CD4-positive, alpha-beta T cell treated with Interleukin-4 for 4 hours (primary cell): ENCODE measurements around the gene NTSR1.
"Not testable (repeated sequence)": the region's sequence is repeated elsewhere in the genome, so short reads cannot be mapped to it uniquely, and the experiment has no call there.

Experiments
- DNase-seq: peaks from one replicate; pipeline ENCODE4 v3.0.0-alpha.2; 2020

The NTSR1 gene

DNA sequence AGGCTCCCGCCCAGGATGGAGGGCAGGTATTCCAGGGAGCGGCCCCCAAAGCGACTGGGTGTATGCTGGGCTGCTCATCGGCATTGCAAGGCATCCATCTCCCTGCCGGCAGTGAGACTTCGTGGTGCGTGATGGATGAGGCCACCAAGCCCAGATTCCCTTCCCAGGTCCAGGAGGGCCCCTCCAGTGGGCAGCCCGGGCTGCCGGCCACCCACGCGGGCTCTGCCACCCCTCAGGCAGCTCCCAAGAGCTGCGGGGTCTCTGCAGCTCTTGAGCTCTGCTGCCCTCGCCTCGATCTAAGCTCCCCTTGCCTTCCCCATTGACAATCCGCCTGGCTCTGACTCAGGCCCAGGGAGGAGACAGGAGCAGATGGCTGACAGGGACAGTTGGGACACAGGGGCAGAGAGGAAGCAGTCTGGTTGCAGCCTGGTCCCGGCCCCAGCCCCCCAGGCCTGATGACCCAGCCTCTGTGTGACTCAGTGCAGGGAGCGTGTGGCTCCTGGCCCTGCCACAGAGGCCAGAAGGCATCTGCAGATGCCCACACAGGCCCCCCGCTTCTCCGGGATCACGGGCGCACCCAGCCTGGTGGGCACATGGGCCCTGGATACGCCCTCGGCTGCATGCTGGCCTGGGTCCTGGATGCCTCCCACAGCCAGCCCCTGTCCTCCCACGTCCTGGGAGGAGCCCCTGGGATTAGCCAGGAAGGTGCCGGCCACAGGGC is 33.3 kb upstream of the NTSR1 start:
- no peak for DNase-seq

DNA sequence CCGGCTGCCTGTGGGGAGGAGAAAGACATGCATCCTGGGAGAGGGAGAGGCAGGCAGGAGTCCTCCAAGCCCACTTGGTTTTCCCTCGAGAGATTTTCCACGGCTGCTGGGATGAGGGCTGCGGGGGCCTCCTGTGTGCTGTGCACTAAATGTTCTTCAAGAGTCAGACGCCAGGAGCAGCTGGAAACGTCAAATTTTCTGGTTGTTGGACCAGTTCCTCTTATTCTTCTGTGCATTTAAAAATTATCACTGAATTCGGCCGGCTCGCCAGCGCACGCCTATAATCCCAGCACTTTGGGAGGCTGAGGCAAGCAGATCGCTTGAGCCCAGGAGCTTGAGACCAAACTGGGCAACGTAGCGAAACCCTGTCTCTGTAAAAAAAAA is 32.8 kb upstream of the NTSR1 start:
- DNase-seq: no peak

DNA sequence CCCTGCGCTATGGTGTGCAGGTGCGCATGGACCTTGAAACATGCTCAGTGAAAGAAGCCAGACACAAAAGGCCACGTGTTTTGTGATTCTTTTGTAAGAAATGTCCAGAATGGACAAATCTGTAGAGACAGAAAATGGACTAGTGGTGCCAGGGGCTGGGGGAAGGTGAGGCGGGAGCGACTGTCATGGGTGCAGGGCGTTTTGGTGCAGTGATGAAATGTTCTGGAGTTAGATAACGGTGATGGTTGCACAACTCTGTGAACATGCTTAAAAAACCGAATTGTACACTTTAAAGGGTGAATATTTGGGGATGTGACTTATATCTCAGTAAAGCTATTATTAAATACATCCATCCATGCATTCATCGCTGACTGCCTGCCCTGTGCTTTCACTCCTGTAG is 31.7 kb upstream of the NTSR1 start:
- DNase-seq: no peak

DNA sequence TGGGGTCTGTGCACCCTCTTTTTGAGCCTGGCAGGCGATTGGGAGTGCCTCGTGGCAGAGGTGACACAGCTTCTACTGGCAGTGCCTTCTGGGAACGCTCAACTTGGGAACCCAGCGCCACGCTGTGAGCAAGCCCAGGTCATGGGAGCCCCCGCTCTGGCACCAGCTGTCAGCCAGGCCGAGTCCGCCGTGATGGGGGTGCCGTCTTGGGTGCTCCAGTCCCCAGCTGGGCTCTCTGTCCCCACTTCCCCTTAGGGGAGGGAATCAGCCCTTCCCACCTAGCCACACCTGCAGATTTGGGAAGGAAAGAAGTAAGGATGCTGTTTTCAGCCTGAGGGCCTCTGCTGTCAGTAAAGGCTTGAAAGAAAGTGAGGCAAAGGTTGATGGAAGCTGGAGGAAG is 31.0 kb upstream of the NTSR1 start:
- no peak for DNase-seq

DNA sequence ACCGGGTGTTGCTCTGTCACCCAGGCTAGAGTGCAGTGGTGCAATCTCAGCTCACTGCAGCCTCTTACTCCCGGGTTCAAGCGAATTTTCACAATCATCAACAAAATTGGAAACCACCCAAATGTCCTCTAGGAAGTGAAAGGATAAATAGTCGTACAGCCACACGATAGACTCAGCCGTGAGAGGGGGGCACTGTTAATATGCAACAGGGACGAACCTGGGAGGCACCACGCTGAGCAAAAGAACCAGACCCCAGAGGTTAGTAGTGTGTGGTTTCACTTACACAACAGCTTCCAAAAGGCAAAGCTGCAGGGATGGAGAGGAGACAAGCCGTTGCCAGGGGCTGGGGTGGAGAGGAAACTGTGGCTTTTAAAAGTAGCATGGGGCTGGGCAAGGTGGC is 30.1 kb upstream of the NTSR1 start:
- no peak for DNase-seq

DNA sequence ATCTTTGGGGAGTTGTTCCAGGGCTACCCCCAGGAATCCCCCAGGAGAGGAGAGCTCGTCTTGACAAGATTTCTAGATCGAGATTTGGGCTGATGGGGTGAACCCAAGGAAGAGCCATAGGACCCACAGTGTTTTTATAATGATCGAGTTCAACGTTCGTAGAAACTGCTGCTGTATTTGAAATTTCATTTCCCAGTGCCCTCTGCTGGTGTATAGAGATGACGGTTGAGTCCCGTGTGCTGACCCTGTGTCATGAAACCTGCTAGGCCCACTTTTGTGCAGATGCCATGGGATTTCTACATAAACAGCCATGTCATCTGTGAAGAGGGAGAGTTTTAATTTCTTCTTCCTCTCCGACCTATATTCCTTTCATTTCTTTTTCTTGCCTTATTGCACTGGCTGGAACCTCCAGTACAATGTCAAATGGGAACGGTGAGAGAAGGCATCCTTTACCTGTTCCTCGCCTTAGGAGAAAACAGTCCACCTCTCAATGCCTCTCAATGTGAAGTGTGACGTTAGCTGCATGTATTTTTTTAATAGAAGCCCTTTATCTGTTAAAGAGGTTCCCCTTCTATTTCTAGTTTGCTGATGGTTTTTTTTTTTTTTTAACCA is 28.6 kb upstream of the NTSR1 start:
- DNase-seq: no peak

DNA sequence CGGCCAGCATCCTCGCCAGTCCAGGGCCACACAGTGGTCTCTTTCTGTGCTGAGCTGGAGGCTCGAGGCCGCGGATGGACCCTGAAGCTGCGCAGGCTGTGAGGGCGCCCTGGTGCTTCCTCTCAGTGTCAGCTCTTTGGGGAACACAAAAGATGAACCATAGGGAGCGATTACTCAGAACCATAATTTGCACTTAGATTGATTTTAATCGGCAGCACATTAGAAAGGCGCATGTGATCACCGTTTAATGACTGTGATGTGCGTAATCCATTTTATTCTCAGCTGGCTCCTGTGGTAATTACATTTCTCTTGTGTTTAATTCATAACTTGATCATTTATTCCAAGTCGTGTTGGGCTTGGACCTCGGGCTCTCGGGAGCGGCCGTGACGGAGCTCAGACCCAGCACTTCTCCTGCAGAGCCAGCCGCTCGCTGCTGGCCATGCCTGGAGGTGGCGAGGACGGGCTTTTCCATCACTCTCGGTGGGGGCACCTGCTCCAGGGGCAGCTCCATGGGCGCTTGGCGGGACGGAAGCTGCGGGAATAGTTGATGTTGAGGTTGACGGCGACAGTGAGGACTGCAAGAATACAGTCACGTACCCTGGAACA is 25.6 kb upstream of the NTSR1 start:
- DNase-seq: no peak

DNA sequence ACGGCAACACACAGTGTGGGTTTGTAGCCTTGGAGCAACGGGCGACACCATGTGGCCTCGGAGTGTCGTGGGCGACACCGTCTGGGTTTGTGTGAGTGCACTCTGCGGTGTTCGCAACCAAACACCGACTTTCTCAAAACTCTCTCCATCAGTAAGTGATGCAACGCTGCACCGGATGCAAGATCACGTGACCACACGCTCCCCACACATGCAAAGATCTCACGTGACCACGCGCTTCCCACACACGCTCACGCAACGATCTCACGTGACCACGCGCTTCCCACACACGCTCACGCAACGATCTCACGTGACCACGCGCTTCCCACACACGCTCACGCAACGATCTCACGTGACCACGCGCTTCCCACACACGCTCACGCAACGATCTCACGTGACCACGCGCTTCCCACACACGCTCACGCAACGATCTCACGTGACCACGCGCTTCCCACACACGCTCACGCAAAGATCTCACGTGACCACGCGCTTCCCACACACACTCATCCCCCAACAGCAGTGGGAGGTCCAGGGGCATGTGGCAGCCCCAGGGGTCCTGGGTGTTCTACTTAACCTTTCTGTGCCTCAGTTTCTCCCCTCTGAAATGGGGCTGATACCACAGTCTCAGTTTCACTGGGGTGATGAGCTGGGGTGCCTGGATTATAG is 24.8 kb upstream of the NTSR1 start:
- DNase-seq: not testable (repeated sequence)

DNA sequence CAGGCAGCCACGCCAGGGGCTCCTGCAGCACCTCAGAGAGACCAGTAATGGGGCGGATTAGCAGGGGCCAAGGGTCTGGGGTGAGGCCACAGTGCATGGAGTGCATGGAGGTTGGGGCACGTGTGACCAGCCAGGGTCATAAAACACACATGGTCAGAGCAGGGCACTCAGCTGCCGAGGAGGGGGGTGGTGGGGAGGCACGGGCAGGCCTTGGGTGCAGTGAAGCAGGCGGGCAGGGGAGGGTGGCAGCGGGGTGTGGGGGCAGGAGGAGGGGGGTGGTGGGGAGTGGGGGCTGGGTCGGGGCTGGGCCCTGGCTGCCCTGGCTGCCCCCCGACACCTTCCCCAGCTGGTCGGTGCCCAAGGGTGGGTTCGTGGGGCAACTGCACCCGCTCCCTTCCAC is 23.7 kb upstream of the NTSR1 start:
- DNase-seq: no peak

DNA sequence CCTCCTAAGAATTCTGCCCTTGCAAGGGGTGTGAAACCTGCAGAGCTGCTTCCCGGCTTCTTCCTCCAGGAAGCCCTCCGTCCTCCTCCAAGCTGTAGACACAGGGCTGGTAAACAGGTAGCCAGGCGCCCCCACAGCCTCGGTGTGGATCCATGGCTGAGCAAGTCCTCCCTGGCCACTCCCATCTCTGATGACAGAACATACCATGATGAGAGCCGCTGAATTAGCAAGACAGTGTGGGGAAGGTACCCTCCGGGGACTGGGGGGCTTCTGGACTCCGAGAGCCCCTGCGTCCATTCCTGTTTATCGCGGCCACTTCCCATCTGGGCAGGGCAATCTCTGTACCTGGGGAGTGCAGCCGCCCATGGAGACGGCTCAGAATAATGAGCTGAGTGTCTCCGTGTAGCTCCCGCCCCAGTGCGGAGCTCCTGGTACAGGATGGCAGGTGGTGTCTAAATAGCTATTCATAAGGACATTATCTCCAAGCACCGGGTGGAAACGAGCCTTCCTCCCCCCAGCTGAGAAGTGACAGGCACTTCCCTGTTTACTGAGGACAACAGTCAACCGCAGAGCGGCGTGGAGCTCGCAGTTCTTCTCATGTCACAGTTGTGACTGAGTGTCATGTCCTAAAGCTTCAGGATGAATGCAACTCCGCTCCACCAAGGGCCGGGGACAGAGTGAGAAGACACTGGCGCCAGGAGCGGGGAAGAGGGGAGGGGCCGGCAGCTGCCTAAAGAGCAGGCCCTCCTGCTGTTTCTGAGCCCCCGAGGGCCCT is 22.7 kb upstream of the NTSR1 start:
- DNase-seq: peak; percentile 2

DNA sequence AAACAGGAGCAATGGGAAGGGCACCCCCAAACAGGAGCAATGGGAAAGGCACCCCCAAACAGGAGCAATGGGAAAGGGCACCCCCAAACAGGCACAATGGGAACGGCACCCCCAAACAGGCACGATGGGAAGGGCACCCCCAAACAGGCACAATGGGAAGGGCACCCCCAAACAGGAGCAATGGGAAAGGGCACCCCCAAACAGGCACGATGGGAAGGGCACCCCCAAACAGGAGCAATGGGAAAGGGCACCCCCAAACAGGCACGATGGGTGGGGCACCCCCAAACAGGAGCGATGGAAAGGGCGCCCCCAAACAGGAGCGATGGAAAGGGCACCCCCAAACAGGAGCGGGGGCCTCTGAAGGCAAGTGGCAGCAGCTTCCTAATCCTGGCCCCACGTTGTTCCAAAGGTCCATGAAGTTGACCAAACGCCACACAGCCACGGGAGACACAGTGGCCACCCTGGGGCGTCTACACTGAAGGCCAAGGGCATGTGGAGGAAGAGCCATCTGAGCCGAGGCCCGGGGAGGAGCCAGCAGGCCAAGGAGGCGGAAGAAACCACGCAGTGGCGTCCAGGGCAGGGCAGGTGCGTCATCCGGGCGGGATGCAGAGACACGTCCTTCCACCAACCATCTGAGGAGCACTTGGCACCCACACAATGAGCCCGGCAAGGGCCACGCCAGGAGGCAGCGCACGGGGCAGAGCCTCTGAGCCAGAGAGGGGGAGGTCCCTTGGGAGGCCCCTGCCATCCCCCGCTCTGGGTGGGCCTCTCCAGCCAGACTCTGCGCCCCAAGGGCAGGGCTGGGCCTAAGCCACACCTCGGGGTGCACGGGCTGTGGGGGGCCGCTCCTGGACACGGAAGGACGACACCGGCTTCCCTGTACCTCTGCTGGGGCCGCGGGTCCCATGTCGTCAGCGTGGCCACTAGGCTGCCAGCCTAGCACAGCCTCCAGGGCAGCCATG is 21.5 kb upstream of the NTSR1 start:
- DNase-seq: no peak

DNA sequence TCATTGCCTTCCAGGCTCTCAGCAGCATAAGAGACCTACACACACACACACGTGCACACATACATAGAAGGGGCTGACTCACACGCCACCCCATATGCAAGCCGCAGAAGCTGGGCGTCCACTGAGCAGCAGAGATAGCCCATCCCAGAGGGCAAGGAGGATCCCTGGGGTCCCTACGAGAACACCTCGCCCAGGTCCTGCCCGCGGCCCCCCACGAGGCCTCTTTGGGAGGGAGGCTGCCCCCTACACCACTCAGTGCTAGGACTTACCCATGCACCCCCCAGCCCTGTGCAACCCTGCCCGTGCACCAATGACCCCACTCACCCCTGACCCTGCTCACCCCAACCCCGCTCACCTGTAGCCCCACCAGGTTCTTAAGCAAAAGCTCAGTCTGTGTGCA is 20.6 kb upstream of the NTSR1 start:
- no peak for DNase-seq

DNA sequence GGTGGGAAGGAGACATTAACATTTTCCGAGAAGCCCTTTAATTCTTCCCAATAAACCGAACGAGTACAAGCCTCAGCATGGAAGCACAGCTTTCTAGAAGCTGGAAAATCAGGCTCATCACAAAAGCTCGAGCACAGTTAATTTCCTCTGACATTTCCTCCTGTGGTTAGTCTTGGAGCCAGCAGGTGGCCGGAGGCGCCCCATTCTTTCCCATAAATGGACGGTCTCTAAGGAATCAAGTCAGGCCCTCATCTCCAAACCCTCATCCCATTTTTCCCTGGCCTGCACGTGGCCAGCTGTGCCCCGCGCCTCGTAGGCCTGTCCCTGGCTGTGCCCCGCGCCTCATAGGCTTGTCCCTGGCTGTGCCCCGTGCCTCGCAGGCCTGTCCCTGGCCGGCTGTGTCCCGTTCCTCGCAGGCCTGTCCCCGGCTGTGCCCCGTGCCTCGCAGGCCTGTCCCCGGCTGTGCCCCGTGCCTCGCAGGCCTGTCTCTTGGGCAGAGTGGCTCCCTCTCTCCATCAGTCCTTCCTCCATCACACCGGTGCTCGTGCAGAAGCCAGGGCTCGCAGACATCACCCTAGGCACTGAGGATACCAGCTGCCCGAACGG is 19.7 kb upstream of the NTSR1 start:
- no peak for DNase-seq

DNA sequence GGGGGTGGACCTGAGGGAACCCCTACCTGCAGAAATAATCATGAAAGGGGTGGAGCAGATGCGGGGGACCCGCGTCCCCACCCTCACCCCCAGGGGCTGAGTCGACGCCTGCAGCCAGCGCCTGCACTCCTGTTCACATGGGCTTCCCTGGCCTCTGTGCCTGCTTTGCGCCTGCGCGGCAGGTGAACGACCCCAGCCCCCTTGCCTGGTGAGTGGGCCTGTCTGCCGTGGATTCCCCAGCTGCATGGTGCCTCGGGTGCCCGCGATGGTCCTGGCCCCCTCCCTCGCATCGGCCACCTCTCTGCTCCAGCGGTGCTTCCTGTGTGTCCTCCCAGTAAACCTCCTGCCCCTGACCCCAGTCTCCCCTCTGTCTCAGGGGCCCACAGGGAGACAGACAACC is 18.8 kb upstream of the NTSR1 start:
- no peak for DNase-seq

DNA sequence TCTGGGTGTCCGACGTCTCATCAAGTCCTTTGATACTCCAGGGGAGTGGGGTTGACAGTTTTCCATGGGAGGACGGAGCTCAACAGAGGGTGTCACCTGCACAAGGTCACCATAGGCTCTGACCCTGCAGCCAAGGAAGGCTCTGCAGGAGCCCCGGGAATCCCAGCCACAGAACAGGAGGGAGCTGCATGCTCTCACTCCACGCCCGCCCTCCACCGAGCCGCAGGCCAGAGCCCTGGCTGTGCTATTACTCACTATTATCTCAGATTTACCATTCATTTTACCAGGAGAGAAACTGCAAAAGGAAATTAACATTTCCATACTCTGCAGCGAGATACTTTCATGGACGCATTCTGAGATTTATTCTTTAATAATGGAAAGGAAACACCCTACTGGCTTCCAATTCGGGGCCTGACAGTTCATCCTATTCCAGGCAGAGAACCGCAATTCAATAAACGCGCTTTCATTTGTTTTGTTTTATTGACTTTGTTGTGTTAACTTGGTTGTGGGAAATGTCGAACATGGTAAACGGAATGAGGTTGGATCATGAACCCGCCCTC is 18.3 kb upstream of the NTSR1 start:
- DNase-seq: no peak

DNA sequence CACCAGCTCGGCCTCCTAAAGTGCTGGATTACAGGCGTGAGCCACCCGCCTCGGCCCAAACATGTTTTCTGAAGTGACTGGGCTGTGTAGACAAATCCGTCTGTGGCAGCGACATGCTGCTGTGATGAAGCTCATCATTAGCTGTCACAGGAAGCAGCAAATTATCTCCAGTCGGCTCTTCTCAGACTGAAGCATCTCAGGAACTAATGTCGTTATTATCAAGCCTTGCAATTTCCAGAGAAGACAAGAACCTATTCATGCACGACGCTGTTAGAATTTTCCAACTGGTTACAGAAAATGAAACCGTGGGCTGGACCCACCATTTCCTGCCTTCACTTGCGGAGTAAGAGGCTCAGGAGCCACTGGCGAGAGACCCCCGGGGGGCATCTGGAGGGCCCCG is 17.1 kb upstream of the NTSR1 start:
- DNase-seq: no peak

DNA sequence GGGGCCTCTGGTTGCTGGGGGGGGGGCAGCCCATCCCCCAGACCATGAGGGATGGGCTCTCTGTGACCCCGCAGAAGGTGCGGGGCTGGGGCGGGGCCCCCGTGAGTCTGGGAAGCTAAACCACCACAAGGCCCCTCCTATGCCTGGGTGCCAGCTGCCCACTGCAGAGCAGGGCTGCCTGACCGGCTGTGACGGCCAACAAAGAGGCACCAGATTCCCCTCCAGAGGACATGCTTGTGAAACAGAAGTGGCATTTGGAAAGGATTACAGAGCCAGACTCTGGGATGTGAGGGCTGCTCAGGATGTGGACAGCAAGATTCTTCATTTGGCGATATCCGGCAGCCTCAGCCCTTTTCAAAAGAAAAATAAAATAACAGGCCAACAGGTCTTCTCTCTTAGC is 16.5 kb upstream of the NTSR1 start:
- no peak for DNase-seq

DNA sequence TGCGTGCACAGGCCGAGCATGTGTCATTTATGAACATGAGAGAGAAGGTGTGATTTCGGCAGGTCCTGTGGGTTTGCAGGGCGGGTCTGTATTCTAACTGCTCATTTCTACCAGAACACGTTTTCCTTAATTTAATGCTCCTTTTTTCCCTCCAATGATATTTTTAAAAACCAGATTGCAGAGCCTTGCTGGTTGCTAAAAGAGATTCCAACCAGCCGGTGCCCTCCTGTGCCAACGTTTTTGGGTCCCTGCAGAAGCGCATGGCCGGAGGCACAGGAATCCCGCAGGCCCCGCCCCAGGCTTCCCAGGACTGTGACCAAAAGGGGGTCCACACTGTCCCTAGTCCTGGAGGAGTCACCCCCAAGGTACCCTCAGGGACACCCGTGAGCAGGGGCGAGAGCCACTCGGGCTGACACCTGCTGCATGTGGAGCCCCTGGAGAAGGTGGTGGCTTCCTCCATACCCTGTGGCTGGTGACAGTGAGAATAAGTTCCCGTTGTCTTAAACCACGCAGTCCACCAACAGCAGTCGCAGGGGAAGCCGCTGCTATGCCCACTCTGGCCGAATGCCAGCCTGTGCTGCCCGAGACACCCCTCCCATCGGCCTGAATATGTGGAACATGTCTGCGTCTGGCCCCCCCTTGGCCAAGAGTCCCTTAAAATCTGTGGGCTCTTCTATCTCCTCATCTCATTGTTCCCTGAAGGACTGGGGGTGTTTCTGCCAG is 15.7 kb upstream of the NTSR1 start:
- DNase-seq: no peak

DNA sequence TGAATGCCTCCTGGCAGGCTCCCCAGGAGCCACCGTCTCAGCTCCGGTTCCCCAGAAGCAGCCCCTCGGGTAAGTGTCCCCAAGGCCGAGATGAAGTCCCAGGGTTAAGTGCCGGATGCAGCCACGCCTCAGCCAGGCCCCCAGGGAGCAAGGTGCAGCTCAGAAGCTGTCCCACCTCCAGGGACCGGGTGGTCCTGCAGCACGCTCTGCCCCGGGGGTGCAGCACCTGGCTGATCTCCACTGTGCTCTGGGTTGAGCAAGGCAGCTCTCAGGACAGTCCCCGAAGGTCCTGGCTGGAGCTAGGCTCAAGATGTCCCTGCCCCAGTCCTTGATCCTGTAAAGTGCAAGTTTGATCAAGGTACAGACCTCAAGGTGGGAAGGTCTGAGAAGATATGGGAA is 15.1 kb upstream of the NTSR1 start:
- no peak for DNase-seq

DNA sequence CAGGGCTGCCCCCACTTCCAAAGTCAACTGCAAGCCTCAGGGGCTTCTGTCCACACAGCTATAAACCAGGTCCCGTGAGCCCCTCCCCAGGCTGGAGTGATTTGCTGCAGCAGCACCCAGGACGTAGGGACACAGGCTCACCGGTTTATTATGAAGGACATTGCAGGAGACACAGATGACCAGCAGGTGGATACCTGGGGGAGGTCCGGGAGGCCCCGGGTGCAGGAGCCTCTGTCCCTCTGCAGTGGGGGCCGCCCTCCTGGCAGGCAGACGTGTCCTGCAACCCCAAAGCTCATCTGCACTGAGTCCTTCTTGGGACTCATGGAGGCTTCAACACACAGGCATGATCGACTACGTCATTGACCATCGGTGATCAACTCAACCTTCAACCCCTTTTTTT is 14.5 kb upstream of the NTSR1 start:
- no peak for DNase-seq

DNA sequence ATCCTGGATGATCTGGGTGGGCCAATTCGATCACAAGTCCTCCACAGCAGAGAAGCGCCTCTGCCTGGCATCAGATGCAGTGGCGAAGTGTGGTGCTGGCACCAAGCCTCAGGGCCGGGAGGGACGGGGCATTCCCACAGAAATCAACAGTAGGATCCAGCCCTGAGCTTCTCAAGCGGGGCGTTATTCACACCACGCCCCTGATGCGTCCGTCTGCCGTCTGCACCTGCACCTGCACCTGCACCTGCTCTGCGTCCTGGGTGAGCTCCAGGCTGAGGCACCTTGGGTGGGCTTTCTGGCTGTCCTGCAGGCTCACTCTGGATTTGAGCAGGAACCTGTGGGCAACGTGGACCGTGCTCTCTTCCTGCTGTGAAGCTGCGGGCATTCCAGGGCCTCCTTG is 13.8 kb upstream of the NTSR1 start:
- DNase-seq: no peak
